Nephron progenitor cell (in vitro differentiated cells): Measurements from ENCODE around the gene MMS19.
"Not testable (repeated sequence)": the region's sequence is repeated elsewhere in the genome, so short reads cannot be mapped to it uniquely, and the experiment has no call there.

Experiments used
- DNase-seq: peaks from one replicate; pipeline ENCODE4 v3.0.0; 2021
- H3K27ac Mint-ChIP-seq: 2 replicates; pipeline ENCODE4 v1.8.0; 2021; ENCODE audit warnings: mild to moderate bottlenecking, moderate library complexity, mixed read lengths
- H3K27me3 Mint-ChIP-seq: 2 replicates; pipeline ENCODE4 v1.8.0; 2021; ENCODE audit warnings: mild to moderate bottlenecking, low read depth, mixed read lengths; ENCODE audit not compliant: poor library complexity
- H3K36me3 Mint-ChIP-seq: 2 replicates; pipeline ENCODE4 v1.8.0; 2021; ENCODE audit warnings: low read depth, mixed read lengths
- H3K4me1 Mint-ChIP-seq: 2 replicates; pipeline ENCODE4 v1.8.0; 2021; ENCODE audit warnings: mixed read lengths
- H3K4me3 Mint-ChIP-seq: 2 replicates; pipeline ENCODE4 v1.8.0; 2021; ENCODE audit warnings: mild to moderate bottlenecking, moderate library complexity, mixed read lengths
- H3K9me3 Mint-ChIP-seq: 2 replicates; pipeline ENCODE4 v1.8.0; 2021; ENCODE audit warnings: mild to moderate bottlenecking, moderate library complexity, mixed read lengths
- CTCF ChIP-seq: fragments of 200-600 bp; sonication (generic); IDR thresholded peaks from 2 replicates; pipeline ENCODE4 v1.5.0; 2021; ENCODE audit warnings: antibody characterized with exemption

Gene MMS19

GRCh38 chr10:97529685-97530465 is 31.7 kb upstream of the MMS19 start:
- no peak for TF ChIP-seq CTCF
- Mint-ChIP-seq H3K9me3 (peaks cover 32% of the 10 kb centered on the region), H3K27ac (no peak overlapping the region), H3K36me3 (peaks cover 6% of the 10 kb centered on the region), H3K4me1 (peaks cover 38% of the 10 kb centered on the region), H3K4me3 (no peak overlapping the region), H3K27me3 (peaks cover 5% of the 10 kb centered on the region)
- no peak for DNase-seq

GRCh38 chr10:97528876-97529275 is 30.7 kb upstream of the MMS19 start:
- Mint-ChIP-seq H3K4me1 (peaks cover 29% of the 10 kb centered on the region), H3K9me3 (peaks cover 32% of the 10 kb centered on the region)
- H3K27ac Mint-ChIP-seq, DNase-seq, H3K36me3 Mint-ChIP-seq, H3K4me3 Mint-ChIP-seq, H3K27me3 Mint-ChIP-seq: not testable (repeated sequence)

GRCh38 chr10:97525683-97526110 is 27.5 kb upstream of the MMS19 start:
- Mint-ChIP-seq H3K4me3 (no peak overlapping the region), H3K36me3 (peaks cover 6% of the 10 kb centered on the region), H3K9me3 (peaks cover 32% of the 10 kb centered on the region), H3K27ac (no peak overlapping the region), H3K27me3 (peaks cover 23% of the 10 kb centered on the region), H3K4me1 (peaks cover 29% of the 10 kb centered on the region)
- DNase-seq, result no peak
- no peak for TF ChIP-seq CTCF

- DNase-seq, result no peak
- Mint-ChIP-seq H3K36me3 (peaks cover 5% of the 10 kb centered on the region), H3K4me3 (no peak overlapping the region), H3K27ac (no peak overlapping the region), H3K4me1 (peaks cover 32% of the 10 kb centered on the region), H3K9me3 (peaks cover 31% of the 10 kb centered on the region), H3K27me3 (peaks cover 23% of the 10 kb centered on the region)
- TF ChIP-seq CTCF, result no peak
Measured at GRCh38 chr10:97525086-97525485, 26.9 kb upstream of the MMS19 start.

GRCh38 chr10:97522937-97523336 is 24.7 kb upstream of the MMS19 start:
- no peak for TF ChIP-seq CTCF
- peaks cover 23% of the 10 kb centered on the region for H3K27me3 Mint-ChIP-seq
- no peak overlapping the region for H3K4me3 Mint-ChIP-seq

GRCh38 chr10:97522071-97522470 is 23.8 kb upstream of the MMS19 start:
- Mint-ChIP-seq H3K4me1 (peaks cover 41% of the 10 kb centered on the region), H3K4me3 (no peak overlapping the region), H3K9me3 (peaks cover 13% of the 10 kb centered on the region), H3K27me3 (peaks cover 23% of the 10 kb centered on the region), H3K27ac (no peak overlapping the region), H3K36me3 (no peaks in the 10 kb centered on the region)
- no peak for DNase-seq
- TF ChIP-seq CTCF, result no peak

More at GRCh38 chr10:97522937-97523336, 24.7 kb upstream of the MMS19 start:
- peaks cover 36% of the 10 kb centered on the region for H3K4me1 Mint-ChIP-seq
- H3K9me3 Mint-ChIP-seq, result peaks cover 20% of the 10 kb centered on the region
- DNase-seq, result no peak
- H3K36me3 Mint-ChIP-seq, result no peaks in the 10 kb centered on the region
- peak overlapping the region; percentile 65 for H3K27ac Mint-ChIP-seq
